ENCODE data around the gene ZNF267.
"Not testable (repeated sequence)": the region's sequence is repeated elsewhere in the genome, so short reads cannot be mapped to it uniquely, and the experiment has no call there.

Gene ZNF267

DNA sequence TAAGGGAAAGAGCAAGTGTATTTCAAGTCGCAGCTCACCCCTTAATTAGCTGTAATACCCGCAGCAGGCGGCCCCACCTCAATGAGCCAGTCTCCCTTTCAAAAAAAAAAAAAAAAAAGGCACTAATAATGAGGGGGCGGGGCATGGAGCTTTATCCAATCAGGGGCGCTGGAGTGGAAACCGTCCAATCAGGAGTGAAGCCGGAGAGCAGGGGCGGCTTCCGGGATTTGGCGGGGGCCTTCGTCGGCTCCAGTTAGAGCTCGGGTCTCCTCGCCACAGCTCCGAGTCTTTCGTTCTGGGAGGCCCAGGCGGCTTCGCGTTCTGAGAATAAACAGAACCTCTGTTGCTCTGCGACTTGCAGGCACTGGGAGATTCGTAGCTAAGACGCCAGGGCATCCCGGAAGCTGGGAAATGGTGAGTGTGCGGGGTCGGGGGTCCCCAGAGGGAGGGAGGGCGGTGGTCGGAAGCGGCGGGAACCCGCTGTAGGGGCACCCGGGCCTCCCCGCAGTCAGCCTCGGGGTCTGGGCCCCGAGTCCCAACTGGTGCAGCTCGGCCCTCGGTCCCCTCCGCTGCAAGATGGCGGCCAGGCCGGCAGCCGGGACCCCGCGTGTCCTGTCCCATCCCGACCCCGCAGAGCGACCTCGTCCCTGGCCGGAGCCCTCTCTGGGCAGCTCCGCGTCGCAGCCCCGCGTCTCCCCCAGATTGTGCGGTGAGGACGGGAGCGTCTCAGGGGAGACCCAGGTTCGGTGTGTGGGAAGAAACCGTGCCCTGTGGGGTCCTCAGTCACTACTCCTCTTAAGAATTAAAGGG lies at the start of gene ZNF267:
Gene ZNF267, plus strand, starts transcription at position 252 of the 810 bp plus-strand sequence. Its CDS starts 160 bp downstream, at position 412.
- DNase-seq (ENCODE audit: low read depth in 2 of 2) = peak; percentile 81 to 82

DNA sequence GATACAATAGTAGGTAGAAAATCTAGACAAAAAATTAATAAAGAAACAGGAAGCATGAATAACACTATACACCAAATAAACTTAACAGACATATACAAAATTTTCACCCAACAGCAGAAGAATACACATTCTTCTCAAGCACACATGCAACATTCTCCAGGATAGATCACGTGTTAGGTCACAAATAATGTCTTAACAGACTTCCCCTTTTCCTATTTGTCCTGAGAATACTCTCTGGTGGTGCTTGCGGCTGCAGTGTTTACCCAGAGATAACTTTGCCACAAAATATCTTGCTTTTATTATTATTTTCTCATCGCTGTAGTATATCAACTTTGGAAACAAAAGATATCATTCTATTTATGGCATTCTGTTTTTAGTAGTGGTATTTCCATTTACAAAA lies 40.6 kb upstream of the ZNF267 start:
- DNase-seq (ENCODE audit: low read depth in 2 of 2) = no peak

DNA sequence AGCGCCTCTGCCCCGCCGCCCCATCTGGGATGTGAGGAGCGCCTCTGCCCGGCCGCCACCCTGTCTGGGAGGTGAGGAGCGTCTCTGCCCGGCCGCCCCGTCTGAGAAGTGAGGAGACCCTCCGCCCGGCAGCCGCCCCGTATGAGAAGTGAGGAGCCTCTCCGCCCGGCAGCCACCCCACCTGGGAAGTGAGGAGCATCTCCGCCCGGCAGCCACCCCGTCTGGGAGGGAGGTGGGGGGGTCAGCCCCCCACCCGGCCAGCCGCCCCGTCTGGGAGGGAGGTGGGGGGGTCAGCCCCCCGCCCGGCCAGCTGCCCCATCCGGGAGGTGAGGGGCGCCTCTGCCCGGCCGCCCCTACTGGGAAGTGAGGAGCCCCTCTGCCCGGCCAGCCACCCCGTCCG lies 37.2 kb upstream of the ZNF267 start:
- not testable (repeated sequence) for DNase-seq (ENCODE audit: low read depth in 2 of 2)

DNA sequence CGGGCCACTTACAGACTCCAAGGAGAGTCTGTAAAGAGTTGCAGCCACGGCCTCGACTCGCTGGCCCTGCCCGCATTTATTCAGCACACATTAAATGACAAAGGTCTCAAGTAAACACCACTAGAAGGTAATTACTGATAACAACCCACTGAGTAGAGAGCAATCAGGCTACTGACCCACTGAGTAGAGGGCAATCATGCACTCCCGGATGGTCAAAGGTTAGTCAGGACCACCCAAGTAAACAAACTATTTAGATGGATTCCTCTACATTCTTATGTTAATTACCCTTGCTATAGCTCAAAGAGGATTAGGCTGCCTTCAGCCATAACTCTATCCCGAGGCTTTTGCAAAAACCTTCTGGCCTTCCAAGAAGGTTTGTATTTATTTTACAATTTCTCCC lies 30.7 kb upstream of the ZNF267 start:
- DNase-seq (ENCODE audit: low read depth in 2 of 2) = no peak

DNA sequence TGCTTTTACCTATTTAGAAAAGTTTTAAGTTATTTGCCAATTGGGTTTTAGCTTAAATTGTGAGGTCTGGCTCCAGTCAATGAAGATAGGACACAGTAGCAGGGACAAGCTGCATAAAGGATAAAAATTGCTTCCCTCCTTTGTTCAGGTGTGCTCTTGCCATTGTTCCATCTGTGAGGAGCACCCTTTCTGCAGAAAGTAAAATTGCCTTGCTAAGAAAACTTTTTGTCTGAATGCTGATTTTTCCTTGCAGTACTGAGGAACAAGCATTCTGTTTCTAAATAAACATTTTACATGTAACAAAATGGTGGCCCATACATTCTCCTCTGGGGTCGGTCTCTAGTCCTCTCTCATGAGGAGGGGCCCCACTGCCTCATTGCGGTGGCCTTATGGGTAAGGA lies 25.0 kb upstream of the ZNF267 start:
- not testable (repeated sequence) for DNase-seq (ENCODE audit: low read depth in 2 of 2)

DNA sequence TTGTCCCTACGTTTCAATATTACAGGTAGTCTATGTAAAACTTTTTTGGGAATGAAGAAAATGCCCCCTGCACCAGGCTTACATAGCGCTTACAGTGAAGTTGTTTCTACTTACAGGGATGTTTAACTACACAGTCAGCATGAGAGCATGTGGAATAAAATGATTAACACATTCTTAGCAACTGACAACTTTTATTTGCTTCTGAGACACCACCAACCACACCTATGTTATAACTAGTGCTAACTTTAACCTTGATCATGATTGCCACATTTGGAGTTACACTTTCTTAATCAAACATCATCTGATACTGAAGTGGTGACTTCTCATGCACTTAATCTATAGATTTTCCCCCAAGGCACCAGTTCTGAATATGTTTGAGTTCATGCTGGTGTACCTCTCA lies 20.3 kb upstream of the ZNF267 start:
- no peak for DNase-seq (ENCODE audit: low read depth in 2 of 2)

DNA sequence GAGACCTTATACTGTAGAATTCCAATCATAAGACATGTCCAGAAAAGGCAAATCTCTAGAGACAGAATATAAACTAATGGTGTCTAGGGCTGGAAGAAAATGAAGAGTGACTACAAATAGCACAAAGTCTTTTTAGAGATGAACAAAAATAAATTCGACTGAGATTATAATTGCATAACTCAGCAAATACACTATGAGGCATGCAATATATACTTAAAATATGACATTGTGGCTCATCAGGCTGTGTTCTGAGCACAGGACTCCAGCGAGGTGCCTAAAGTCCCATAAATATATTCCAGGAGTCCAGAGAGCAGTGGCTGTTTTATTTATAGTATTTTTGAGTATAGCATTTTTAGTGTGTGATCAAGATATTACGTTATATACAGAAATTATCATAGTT lies 13.1 kb upstream of the ZNF267 start:
- DNase-seq (ENCODE audit: low read depth in 2 of 2) = no peak

DNA sequence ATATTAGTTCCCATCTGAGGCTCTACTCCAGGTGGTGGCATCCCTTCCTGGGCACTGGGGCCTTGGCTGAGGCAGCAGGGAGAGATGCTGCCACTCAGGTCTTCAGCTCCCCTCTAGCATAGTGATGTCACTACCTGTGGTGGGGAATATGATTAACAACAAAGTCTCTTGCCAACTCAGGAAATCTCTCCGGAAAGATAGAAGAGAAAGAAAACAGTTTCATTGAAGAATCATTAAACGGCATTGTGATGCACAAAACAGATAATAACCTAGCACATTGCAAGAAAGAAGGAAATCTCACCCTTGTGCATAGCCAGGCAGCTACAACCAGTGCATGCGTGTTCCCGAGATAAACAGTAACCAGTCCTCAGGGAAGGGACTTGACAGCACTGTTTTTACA lies 12.2 kb upstream of the ZNF267 start:
- no peak for DNase-seq (ENCODE audit: low read depth in 2 of 2)

DNA sequence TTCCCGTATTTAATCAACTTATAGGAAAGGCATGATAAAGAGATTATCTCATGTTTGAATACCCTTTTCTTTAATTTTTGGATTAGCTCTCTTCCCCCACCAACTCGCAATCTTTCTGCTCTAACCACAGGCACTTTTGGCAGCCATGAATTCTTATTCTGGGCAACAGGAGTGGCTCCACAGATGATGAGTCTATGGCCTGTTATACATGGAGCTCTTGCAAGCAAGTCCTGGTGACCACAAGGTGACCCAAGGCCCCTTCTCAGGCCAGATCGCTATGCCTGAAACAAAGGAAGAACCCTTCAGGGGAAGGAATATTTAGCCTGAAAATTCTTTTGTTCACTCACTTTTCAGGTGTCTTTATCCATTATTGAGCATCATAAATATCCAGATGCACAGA lies 10.8 kb upstream of the ZNF267 start:
- no peak for DNase-seq (ENCODE audit: low read depth in 2 of 2)

DNA sequence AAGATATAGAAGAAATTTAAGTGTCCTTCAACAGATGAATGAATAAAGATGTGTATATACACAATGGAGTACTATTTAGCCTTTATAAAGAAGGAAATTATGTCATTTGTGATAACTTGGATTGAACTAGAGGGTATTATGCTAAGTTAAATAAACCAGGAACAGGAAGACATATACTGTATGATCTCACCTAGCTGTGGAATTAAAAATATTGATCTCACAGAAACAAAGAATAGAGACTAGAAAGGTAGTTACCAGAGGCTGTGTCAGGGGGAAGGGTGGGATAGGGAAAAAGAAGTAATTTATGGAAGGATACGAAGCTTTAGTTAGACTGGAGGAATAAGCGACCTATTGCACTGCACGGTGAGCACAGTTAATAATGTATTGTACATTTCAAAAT lies 5.4 kb upstream of the ZNF267 start:
- DNase-seq (ENCODE audit: low read depth in 2 of 2) = no peak

DNA sequence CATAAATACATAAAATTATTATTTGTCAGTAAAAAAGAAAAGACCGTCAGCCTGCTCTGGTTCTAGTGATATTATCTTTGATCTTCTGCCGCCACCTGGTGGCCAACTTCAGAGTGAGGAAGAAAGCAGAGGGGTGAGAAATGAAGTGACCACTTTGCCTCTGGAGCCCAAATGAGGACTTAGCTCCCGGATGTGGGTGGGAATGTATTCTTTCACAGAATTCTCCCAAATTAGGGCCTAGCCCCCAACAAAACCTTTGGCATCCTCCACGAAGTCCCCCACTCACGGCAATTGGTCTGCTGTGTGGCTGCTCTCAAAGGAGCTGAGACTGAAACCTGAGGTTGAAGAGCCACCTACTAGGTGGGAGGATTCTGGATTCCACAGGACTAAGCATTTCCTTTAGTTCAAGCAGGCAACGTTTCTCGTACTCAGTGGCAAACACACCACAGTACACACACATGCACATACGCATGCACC lies 4.9 kb upstream of the ZNF267 start:
- DNase-seq (ENCODE audit: low read depth in 2 of 2) = no peak

DNA sequence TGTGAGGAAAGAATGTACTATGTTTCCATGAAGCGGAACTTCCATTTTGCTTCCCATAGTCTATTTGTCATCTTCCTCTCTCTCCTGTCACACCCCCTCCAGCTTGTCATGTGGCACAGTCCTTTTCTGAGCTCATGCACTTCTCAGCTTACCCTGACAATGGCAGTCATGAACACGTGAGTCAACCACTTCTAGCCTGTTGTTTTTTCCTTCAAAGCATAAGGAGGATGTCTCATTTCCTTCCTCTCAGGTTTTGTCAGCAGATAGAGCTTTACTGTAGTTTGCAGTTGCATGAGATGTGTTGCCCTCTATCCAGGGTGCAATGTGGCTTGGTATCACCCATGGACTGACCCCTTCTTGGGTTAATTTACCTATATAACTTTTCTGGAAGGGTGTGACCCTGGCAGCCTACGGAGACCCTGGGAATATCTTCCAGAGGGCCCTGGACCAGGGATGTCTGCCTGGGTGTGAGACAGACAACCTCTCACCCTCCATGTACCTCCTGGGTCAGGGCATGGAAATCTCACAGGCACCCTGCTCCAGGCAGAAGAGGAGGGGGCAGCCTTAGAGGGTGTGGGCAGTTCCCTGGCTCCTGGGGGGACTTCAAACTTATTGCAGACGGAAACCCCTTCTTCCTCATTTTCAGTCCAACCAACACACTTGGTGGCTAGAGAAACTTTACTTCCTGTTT lies 4.0 kb upstream of the ZNF267 start:
- no peak for DNase-seq (ENCODE audit: low read depth in 2 of 2)

DNA sequence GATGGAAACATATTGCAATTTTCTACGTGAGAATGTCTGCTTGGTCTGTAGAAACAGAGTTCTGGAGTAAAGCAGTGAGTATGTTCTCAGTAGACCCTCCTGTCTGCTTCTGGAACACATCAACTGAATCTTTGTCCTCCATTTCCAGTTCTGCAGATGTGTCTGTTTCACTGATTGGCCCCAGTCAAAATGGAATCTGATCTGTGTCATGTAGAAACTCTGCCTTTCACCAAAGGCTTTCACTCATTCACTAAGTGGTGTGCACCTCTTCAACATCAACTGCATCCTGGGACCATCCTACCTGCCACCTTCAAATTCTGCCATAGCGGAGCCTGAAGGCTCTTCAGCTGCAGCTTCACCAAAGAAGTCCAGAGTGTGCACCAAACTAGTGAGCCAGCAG lies 2.8 kb upstream of the ZNF267 start:
- no peak for DNase-seq (ENCODE audit: low read depth in 2 of 2)

DNA sequence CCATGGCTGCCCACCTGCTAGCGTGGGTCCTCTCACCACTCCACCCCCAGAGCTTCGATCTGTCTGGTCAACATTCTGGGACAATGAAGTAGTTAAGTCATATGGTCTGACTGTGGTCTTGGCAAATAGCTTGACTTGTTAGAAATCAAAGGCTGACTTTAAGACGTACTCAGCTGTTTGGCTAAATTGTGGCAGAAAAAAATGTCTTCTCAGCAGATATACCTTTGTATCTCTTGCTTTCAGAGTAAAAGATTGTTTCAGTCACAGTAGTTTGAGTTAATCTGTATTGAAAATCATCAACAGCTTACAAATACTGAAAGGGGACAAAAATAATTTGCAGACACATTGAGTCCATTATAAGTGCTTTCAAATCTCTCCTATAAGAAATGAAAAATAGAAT lies 2.1 kb upstream of the ZNF267 start:
- DNase-seq (ENCODE audit: low read depth in 2 of 2) = no peak

DNA sequence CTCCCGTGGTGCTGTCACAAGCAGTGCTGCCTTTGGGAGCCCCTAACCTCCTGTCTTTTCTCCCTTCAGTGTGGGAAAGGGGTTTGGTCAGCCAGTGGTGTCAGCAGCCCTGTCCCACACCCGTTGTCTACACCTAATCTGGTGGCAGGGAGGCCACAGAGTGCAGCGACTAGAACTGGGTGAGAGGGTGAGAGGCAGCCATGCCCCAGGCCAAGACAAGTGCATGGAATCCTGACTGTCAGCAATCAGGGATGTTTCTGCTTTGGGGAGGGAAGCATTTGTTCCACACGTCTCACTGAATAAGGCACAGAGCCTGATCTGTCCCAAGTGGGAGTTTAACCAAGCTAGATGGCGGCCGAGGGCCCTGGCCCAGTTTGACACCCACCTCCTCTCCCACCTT lies 1.4 kb upstream of the ZNF267 start:
- no peak for DNase-seq (ENCODE audit: low read depth in 2 of 2)

DNA sequence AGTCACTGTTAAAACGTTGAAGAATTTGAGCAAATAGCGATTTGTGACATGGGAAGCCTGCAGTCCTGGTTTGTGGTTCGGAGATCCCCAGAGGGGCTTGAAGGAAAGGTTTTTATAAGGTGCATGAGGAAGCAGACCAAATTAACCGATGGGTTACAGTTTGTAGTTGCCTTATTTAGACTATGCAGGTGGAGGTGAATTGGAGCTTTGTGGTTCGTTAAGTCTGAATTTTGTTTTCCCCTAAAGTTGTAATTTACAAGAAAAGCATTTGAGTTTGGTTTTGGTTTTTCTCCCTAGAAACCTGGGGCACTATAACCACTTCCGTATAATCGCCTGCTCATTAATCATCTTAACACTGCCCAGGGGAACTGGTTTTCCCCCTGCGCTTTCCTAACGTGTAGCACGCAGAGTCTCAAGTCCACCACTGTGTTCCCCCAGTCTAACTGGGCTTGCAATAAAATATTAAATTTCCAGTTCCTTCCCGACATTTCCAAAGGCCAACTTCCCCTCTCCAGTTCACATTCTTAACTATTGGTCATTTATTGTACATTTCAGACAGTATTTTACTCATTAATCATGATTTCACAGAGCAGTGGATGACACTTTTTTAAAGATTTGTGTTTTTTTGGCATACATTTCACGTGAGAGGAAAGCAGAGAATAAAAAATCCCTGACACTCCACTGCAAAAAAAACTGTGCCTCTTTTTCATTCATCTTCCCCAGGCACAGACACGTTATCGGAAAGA lies 932 bp downstream of the ZNF267 start:
- DNase-seq (ENCODE audit: low read depth in 2 of 2) = no peak

DNA sequence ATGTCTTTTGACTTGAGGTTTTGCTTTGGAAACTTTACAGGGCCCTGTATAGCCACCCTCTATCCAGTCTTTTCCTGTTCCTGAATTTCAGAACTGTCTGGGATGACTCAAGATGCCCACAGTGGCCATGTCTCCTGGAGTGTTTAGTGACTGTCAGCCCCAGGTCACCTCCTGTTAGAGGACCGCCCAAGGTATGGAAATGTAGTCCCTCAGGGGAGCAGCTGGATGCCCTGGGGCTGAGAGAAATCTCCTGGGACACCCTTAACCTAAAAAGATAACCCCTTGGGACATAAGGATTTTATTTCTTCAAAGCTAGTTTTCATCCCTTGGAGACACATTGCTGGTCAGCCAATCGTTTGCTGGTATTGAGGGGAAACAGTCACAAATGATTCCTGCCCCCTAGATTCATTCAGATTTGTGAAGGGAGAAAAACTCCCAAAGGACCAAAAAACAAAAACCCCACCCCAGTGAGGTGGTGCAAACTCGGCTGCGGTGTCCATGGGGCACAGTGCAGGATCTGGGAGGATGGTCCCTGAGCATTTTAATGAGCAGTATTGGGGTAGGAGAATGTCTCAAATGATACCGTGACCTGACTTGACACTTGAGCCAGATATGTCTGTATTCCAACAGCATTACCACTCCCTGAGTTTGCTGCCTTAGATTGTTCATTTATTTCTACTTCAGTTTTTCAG lies 1.7 kb downstream of the ZNF267 start:
- no peak for DNase-seq (ENCODE audit: low read depth in 2 of 2)

DNA sequence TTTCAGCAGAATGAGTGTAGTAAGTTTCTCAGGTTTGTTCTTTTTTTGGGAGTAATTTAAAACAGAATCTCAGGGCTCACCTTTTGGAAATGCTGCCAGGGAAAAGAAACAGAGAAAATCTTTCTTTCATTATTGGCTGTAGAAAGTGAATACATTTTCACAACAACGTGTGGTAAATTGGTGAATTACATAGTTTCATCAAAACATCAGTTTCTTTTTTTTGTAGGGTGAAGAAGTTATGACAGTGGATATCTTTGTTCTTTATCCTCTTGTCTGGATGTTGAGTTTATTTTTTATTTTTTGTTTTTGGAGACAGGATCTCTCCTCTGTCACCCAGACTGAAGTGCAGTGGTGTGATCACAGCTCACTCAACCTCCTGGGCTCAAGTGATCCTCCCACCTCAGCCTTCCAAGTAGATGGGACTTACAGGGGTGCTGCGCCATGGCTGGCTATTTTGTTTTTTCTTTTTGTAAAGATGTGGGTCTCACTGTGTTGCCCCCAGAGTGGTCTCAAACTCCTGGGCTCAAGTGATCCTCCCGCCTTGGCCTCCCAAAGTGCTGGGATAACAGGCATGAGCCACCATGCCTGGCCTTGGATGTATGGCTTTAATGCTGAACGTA lies 2.4 kb downstream of the ZNF267 start:
- no peak for DNase-seq (ENCODE audit: low read depth in 2 of 2)

DNA sequence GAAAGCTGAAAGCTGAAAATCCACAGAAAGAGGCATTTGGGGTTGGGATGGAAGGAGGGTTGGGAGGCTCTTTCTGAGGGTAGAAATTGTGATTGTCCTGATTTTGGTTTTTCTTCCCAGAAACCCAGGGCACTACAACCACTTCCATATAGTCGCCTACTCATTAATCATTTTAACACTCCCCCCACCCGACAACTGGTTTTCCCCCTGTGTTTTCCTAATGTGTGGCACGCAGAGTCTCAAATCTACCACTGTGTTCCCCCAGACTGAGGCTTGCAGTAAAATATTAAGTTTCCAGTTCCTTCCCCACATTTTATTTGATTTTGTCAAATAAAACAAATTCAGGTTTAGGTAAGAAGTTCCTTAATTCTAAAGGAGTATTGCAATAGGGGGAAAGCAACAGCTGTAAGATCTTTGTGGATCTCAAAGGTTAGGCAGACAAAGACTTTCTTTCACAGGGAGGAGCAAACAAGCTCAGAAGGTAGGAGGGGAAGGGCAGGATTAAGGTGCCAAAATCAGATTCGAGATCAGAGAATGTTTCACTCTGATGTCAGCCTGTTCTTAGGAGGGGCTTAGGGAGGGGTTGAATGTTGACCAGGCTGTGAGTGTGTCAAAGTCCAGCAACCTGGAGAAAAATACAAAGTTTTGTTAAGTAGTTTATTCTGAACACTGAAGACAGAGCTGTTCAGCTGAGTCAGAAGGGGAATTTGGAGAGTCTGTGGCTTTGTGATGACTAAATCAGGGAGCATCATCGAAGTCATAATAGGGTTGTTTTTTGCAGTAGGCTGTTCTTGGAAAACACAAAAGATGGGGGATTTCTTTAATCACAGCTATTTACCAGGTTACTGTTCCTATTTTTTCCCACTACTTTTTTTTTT lies 3.6 kb downstream of the ZNF267 start:
- DNase-seq (ENCODE audit: low read depth in 2 of 2) = peak in 1 of 2 experiments; percentile 49

DNA sequence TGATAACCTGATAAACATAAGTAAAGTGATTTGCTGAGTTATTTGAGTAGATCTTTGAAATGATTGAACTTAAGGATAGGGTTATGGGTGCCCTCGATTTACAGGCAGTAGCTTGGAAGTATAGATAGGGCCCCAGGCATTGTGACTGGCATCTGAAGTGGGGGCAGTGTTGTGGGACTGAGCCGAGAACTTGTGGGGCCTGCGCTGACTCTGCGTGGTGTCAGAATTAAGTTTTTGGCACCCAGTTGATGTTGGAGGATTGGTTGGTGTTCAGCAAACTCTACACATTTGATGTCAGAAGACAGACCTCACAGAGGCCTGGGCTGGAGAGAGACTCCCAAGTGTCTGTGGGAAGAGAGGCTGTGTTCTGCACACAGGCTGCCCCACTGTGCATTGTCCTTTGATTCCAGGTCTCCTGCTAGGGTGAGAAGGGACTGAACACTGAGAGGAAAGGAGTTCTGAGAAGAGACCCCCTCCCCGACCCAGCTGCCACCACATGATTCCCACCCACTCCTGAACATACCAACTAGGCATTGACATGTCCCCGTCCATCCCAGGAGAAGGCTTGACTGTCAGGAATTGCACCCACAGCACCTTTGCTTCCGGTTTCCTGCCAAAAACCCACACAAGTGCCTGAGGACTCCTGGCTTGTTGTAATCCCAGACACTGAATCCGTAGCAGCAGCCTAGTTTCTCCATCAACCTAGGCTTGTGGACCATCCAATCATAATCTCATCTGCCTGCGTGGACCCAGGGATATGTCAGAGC lies 4.5 kb downstream of the ZNF267 start:
- no peak for DNase-seq (ENCODE audit: low read depth in 2 of 2)

Data from fibroblast of skin of left biceps (primary cell).